GM12874 (cell line): ENCODE results near the gene NCKAP5.

Experiments used
- CTCF ChIP-seq: IDR thresholded peaks from 2 replicates; pipeline ENCODE4 v1.5.1; 2011; ENCODE audit warnings: low read depth, mild to moderate bottlenecking, control low read depth, low read length, moderate library complexity; ENCODE audit not compliant: insufficient read depth

NCKAP5 gene

GRCh38 chr2:133418021-133418420 lies 150.2 kb downstream of the NCKAP5 start:
- no peak for TF ChIP-seq CTCF

- TF ChIP-seq CTCF: no peak
Observed at GRCh38 chr2:133417415-133417814, 150.8 kb downstream of the NCKAP5 start.

GRCh38 chr2:133416736-133417135 lies 151.5 kb downstream of the NCKAP5 start:
- no peak for TF ChIP-seq CTCF

- TF ChIP-seq CTCF: no peak
Observed at GRCh38 chr2:133416146-133416545, 152.1 kb downstream of the NCKAP5 start.

GRCh38 chr2:133415210-133415876 lies 152.9 kb downstream of the NCKAP5 start:
- no peak for TF ChIP-seq CTCF

- no peak for TF ChIP-seq CTCF
Observed at GRCh38 chr2:133414486-133415209, 153.6 kb downstream of the NCKAP5 start.

- no peak for TF ChIP-seq CTCF
Observed at GRCh38 chr2:133413863-133414262, 154.4 kb downstream of the NCKAP5 start.
